Stimulated activated CD8-positive, alpha-beta memory T cell treated with anti-CD3 and anti-CD28 coated beads, Interleukin-4, amount 100 ng/mL, for 1 hour (primary cell): ENCODE data around the gene KIAA1671.
A peak's percentile ranks its signal among the peaks of the same experiment; 100 is the strongest.
"Not testable (repeated sequence)": the region's sequence is repeated elsewhere in the genome, so short reads cannot be mapped to it uniquely, and the experiment has no call there.

Source experiments
- DNase-seq, 2 donors: peaks; one replicate each; pipeline ENCODE4 v3.0.0-alpha.2; 2020; ENCODE audit warnings: low read depth in 2 of 2, low spot score in 1 of 2

Gene KIAA1671

DNA sequence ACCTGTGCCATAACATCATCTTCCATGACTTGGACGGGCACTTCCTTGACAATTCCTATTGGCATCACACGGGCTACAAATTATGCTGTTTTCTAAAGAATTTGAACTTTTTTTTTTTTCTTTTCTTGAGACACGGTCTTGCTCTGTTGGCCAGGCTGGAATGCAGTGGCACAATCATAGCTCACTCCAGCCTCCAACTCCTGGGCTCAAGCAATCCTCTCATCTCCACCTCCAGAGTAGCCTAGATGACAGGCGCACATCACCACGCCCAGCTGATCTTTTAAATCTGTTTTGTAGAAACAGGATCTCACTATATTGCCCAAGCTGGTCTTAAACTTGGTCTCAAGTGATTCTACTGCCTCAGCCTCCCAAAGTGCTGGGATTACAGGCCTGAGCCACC is 243.8 kb downstream of the KIAA1671 start:
- no peak for DNase-seq

DNA sequence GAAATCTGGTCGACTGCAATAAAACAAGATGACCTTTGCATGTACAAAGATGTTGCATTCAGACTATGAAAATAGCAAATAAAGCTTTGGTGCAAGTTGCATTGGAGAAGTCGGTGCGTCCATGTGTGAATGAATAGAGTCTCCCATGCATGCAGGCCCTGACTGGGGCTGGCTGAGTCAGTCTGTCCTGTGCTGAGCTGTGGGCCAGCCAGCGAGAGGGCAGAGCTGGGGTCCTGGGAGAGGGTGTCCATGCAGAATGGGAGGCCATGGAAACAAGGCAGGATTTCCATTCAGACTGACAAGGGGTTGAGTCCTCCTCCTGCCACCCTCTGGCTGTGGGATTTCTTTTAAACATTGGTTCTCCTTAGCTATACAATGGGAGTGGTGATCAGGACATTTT is 244.8 kb downstream of the KIAA1671 start:
- DNase-seq: no peak

DNA sequence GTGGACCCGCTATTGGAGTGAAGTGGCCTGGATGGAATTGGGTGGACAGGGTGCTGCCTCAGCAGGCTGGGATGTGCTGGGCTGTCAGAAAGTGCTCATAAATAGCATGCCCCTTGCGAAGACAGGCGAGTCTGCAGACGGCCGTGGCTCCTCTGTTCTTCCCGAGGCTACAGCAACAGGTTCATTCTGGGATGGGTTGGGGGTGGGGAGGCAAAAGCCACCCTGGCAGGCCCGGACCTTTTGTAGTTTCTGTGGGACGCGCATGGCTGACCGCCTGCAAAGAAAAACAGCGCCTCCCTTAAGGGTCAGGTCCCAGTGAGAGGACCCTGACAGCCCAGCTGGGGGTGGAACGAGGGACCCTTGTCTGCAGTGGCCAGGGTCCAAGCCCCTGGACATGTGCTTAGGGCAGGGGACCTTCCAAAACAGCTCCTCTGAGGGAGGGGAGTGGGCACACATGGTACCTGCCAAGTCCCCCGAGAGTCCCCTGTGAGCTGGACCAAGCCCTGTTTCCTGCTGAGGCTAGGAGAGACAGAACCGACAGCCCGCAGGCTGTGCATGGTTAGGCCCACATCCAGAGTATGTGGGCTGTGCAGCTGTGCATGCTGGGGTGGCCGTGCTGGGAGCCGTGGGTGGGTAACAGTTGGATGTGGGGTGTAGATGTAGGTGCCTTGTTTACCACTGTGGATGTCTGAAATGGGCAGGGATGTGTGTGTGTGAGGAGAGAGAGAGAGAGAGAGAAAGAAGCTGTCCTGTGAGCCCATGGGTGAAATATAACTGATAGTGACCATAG is 247.4 kb downstream of the KIAA1671 start, which contains the start of gene CRYBB3:
CRYBB3 (plus strand) TSS at position 128 of the 790 bp plus-strand sequence. CDS start 1,539 bp downstream, outside the sequence.
- no peak for DNase-seq

DNA sequence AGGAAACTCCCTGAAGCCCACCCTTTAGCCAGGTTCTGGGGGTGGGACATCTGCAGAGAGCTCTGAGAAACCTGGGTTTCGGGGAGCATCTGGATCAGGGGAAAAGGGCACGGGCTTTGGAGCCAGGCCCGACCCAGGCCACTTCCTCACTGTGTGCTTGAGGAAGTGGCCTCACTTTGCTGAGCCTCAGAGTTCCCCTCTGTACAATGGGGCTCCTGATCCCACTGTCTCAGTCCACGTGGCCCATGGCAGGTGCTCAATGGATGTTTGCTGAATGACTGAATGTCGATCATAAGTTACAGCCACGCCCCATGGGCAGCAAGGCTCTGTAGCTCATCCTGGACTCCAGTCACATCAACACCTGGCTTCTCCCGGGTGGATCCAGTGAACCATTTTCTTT is 248.5 kb downstream of the KIAA1671 start:
- no peak for DNase-seq

DNA sequence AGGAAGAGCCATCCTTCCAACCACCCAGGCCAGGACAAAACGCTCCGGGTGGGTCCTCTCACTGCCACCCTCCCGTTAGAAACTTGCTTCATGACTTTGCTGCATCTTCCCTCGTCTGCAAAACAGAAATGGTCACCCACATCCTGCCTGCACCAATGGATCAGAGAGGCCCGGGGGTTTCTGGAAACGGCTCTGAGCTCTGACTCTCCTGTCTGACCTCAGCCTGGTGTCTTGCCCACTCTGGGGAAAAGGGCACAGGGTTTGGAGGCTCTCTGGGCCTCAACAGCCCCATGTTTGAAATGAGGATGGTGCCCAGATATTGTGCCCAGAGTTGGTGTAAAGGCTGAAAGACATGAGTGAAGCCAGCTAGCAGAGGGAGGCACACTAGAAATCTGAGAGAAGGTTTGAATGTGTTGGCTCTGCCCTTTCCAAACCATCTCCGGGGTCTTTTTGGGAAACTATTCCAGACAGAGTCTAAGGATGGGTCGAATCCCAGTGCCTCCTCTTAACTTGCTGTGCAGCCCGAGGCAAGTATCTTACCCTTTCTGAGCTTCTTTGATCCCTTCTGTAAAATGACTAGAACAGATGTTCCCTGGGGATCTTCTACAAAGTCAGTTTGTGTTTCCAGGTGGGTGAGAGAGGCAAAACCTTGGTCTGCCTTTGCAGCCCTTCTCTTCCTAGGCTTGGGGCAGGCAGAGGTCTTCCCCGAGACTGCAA is 249.2 kb downstream of the KIAA1671 start:
- no peak for DNase-seq

DNA sequence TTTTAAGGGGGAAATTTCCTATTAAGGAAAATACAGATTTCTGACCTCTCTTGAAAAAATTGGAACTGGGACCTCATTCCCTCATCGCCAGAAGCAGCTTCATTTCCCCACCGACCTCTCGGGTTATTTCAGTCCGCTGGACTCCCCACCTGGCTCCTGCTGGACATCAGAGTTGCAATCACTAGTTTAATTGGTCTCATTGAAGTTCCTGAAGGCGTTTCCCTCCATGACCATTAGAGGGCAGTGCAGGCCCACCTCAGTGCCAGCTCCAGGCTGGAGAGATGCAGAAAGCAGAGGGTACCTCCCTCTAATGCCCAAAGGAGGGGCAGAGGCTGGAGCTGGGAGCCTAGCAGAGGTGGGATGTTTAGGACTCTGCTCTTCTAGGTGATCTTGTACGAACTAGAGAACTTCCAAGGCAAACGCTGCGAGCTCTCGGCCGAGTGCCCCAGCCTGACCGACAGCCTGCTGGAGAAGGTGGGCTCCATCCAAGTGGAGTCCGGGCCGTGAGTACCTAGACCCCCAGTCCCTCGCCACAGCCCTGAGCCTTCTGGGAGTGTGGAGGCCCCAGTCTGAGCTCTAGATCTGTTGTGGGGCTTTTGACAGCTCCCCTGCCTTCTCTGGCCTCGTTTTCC is 249.9 kb downstream of the KIAA1671 start:
- peak in 1 of 2 donors; percentile 2 for DNase-seq

DNA sequence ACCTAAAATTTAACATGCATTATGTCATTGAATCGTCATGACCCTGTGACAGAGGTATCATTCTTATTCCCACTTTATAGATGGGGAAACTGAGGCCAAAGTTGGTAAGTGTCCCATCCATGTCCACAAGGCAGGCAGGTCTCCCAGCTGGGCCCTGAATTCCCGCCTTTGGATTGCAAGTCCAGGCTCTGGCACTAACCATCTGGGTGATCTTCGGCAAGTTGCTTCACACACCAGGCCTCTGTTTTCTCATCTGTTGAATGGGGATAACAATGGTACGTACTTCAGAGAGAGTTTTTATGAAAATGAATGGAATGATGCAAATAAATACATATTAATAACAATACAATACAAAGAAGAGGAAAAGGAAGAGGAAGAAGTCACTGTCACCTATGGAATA is 250.6 kb downstream of the KIAA1671 start:
- no peak for DNase-seq

DNA sequence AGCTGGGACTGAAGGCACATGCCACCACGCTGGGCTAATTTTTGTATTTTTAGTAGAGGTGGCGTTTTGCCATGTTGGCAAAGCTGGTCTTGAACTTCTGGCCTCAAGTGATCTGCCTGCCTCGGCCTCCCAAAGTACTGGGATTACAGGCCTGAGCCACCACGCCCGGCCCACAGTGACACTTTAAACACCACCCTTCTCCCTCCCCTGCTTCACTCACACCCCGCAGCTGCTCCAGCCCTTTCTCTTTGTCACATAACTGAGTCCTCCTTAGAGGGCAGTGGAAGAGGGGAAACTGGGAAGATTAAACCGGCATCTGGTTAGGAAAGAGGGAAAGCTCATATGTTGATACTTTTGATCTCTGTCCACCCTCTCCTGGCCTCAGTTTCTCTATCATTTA is 252.0 kb downstream of the KIAA1671 start:
- DNase-seq: not testable (repeated sequence)

DNA sequence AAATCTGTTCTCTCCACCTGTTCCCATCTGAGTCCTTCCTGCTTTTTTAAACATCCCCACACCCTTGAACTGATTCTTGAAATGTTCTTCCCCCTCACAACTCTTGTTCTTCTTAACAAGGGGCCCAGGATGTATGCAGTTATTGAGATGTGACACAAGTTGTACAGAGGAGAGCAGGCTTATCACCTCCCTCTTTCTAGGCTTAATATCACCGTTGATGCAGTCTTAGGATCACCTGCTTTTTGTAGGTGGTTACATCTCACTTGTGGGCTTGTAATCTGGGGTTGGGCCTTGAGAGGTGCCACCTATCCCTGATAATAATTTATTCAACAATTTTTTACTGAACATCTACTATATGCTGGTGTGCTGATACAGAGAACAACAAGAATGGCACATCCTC is 253.3 kb downstream of the KIAA1671 start:
- DNase-seq: no peak

DNA sequence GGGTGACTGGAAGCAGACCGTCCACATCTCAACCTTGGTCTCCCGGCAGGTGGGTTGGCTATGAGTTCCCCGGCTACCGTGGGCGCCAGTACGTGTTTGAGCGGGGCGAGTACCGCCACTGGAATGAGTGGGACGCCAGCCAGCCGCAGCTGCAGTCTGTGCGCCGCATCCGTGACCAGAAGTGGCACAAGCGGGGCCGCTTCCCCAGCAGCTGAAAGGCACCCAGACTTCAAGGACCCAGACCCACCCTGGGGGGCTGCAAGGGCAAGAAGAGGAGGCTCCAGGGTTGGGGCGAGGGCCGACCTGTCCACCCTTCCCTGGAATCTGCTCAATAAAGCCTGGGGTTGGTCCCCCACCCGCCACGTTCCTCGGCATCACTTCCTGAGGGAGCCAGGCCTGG is 254.5 kb downstream of the KIAA1671 start:
- no peak for DNase-seq

DNA sequence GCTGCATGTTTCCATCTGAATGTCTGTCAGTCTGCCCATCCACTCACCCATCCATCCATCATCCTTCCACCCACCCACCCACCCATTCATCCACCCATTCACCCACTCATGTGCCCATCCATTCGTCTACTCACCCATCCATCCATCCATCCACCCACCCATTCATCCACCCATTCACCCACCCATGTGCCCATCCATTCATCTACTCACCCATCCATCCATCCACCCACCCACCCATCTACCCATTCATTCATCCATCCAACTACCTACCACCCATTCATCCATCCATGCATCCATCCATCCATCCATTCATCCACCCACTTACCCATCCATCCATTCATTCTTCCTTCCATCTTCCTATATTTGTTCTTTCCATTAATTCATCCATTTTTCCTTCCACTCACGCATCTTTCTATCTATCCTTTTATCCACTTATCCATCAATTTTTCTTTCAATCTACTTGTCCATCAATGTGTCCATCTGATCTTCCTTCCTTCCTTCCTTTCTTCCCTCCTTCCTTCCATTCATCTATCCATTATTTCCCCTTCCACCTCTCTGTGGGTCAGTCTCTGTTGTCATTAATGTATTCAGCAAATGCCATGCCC is 255.1 kb downstream of the KIAA1671 start:
- DNase-seq: no peak

DNA sequence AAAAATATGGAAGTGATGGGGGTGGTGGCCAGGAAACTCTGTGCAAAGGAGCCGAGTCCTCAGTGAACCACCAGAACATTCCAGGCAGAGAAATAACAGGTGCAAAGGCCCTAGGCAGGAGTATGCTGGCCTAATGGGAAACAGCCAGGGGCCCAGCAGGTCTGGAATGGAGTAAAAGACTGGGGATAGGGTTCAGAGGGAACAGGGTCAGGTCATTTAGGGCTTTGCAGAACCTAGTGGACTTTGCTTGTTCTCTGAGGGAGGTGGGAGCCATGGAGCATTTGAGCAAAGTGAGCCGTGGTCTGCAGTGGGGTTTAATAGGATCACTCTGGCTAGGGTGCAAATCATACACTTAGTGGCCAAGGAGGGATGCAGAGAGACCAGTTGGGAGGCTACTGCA is 255.8 kb downstream of the KIAA1671 start:
- no peak for DNase-seq

DNA sequence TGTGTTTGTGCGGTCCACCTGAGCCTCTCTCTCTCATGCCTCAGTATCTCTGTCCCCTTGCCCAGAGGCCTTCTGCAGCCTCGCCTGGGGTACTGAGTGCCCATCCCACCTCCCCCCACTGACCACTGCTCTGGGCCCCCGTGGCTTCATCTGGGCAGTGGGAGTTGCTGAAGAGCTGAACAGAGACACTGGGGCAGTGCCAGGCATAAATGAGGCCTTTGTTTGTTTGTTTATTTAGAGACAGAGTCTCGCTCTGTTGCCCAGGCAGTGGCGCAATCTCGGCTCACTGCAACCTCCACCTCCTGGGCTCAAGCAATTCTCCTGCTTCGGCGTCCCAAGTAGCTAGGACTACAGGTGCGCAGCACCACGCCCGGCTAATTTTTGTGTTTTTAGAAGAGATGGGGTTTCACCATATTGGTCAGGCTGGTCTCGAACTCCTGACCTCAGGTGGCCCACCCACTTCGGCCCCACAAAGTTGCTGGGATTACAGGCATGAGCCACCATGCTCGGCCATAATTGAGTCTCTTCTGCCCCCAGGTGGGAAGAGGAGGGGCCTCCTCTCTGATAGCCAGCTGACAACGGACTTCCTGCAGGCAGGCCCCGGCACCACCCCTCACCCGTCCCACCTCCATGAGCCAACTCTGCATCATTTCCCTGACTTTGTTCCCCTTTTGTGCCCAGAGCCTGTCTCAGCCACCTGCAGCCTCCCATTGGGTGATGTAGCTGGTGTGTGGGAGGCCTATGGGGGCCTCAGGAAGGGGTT is 256.4 kb downstream of the KIAA1671 start:
- no peak for DNase-seq

DNA sequence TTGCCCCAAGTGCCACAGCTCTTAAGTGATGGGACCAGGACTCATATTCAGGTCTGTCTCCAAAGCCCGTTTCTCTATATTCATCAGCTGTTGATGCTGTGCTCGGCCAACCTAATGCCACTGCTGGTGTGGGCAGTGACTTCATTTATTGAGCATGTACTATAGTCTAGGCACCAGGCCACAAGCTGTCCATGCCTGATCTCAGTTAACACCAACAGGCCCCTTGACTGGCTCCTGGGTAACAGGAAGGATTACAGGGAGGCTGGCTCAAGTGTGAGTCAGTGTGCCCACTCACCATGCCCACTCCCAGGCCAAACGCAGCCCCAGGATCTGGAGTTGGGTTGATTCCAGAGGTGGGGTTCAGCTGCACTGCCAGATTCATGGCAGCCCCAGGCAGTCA is 258.3 kb downstream of the KIAA1671 start:
- DNase-seq: no peak

DNA sequence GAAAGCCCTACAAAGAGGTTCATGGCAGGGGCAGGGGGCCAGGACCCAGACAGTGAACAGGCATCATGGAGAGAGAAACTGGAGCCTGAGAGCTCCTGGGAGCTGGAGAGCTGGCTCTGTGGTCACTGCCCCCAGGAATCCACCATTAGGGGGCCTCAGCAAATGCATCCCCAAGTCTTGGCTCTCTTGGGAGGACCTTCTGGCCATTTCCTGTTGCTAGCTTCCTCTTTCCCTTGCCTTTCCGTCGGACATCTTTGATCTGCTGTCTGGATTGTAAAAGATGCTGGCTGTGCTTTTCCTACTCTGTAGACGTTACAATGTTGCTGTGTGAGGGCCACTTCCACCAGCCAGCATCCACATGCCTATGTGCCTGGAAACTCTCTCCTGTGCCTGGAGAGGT is 259.8 kb downstream of the KIAA1671 start:
- DNase-seq: no peak

DNA sequence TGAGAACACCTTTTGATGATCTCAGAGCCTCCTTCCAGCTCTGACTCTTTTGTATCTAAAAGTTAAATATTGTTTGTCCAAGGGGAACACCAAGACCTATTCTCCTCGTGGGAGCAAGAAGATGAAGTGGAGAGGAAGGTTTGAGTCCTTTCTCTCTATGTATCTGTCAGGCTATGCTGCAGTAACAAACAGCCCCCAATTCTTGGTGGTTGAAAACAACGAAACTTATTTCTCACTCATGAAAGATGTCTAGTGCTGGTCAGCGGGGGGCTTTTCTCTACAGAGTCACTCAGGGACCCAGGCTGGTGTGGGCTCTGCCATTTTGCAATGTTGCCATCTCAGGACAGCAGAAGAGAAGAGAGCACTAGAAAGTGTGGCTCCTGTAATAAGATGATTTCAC is 260.7 kb downstream of the KIAA1671 start:
- DNase-seq: no peak

DNA sequence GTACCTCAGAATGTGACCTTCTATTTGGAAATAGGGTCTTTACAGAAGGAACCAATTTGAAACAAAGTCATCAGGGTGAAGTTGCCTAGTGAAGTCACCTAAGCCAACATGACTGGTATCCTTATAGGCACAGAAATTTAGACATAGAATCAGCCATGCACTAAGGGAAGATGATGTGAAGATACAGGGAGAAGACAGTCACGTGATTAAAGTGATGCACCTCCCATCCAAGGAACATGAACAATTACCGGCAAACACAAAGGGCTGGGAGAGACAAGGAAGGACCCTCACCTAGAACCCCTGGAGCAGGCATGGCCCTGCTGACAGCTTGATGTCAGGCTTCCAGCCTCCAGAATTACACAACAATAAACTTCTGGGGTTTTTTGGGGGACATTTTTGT is 263.7 kb downstream of the KIAA1671 start:
- DNase-seq: no peak

DNA sequence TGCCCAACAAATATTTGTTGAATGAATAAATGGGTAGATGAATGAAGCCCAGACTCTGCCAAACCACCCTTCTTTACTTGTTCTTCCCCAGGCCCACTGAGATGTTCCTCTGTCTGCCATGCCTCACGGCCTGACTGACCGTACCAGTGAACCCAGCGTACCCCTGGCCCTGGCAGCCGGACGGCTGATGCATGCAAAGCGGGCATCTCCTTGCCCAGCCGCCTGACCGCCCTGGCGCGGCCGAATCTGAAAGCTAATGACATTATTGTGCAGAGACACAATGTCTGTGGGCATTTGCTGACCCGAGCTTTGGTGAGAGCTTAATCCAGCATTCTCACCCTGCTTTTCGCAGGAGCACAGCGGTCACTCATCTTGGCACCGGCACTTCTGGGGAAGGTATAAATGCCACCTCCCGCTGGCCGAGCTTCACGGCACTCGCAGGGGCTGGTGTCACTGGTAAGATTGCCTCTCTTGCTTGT is 266.7 kb downstream of the KIAA1671 start, which contains the start of gene CRYBB2:
CRYBB2 (plus strand) TSS at position 429 of the 479 bp plus-strand sequence. CDS start 1,791 bp downstream, outside the sequence.
- DNase-seq: no peak

DNA sequence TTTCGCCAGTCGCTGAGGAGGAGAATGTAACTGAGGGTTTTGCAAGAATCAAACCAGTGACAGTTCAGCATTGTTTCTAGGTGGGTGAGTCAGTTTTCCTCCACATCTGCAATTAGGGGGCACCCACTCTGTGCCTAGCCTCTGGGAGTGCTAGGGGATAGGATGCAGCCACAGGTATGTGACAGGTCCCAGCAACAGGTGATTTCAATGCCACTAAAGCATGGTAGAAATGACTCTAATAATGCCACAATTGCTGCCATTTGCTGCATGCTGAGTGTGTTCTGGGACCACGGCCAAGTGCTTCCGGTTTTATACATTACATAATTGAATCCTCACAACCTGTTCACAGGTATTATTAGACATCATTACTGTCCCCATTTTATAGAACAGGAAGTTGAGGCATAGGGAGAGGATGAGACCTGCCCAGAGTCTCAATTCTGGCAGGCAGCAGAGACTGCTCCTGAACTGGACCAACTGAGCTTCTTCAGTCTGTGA is 267.5 kb downstream of the KIAA1671 start:
- DNase-seq: no peak

DNA sequence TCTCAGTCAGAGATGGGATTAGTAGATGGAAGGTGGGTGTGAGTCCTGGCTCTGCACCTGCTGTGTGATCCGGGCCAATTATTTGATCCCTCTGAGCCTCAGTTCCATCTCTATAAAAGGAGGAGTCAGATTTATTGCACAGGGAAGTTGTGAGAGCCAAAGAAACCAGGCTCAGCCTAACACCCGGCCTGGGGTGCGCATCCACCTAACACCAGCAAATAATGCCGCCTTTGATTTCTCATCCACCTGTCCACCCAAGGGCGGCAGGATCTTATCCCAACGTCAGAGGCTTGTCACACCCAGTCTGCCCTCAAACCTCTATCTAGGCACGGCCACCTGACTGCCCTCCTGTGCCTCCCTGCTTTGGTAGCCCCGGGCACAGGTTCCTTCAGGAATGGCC is 269.3 kb downstream of the KIAA1671 start:
- DNase-seq: no peak
